Measurements from ENCODE around the gene PPARD. TPM values are rescaled to one million over a fixed set of nuclear protein-coding genes. Genes with fewer than 3 reads are reported as not detected.

PPARD gene
- total RNA-seq, 1 experiment from 2014 or later: 38.4 TPM

- intact Hi-C loops (cut with micrococcal nuclease): no loop called here
- H3K9ac ChIP-seq (ENCODE audit: low read length): no peak overlapping the region
- H3K4me3 ChIP-seq (replicated peaks in 1 of 2; ENCODE audit: low read depth in 1 of 2, low read length in 2 of 2): no peak overlapping the region
These were observed 133.6 kb downstream of the PPARD start for GRCh38 chr6:35476004-35476403.

More at GRCh38 chr6:35476004-35476403, 133.6 kb downstream of the PPARD start:
- ChIA-PET RAD21 (ENCODE audit: low non-redundant PET in 1 of 2, low total read pairs in 2 of 2, uncharacterized antibody in 2 of 2, unreplicated experiment in 2 of 2) (no interaction called here), POLR2A (interaction anchor here (1.5 kb wide), 1 partner anchor 13 kb away, joined by 3 read pairs; no protein-coding TSS in a partner anchor), CTCF (no interaction called here)
- no peak for TF ChIP-seq YY1 (IDR thresholded peaks at IDR 0.05; ENCODE audit: extremely low read depth, insufficient replicate concordance, low read depth, low read length)
- no peak for TF ChIP-seq JUND (IDR thresholded peaks at IDR 0.05)
- no peak for TF ChIP-seq EZH2 (IDR thresholded peaks at IDR 0.05)
- TF ChIP-seq SP1 (IDR thresholded peaks at IDR 0.05; ENCODE audit: low read depth): no peak
- TF ChIP-seq SIN3A (IDR thresholded peaks at IDR 0.05; ENCODE audit: low read depth): no peak
- no peak for TF ChIP-seq TCF7L2 (IDR thresholded peaks at IDR 0.05; ENCODE audit: borderline replicate concordance, extremely low read depth, insufficient read depth, insufficient read length)
- TF ChIP-seq POLR2AphosphoS5 (IDR thresholded peaks at IDR 0.05; ENCODE audit: low read depth, low read length): no peak
- no peak for TF ChIP-seq RAD21 (IDR thresholded peaks at IDR 0.05; ENCODE audit: low read depth)
- TF ChIP-seq CEBPB (IDR thresholded peaks at IDR 0.05; ENCODE audit: low read depth): no peak
- no peak for TF ChIP-seq ZBTB33 (IDR thresholded peaks at IDR 0.05; ENCODE audit: extremely low read depth, insufficient replicate concordance, low read length)
- no peak for TF ChIP-seq MAX (IDR thresholded peaks at IDR 0.05)
- TF ChIP-seq EGR1 (IDR thresholded peaks at IDR 0.05; ENCODE audit: low read depth): no peak
- no peak for TF ChIP-seq FOSL1 (IDR thresholded peaks at IDR 0.05; ENCODE audit: low read depth)
- no peak for TF ChIP-seq ATF3 (IDR thresholded peaks at IDR 0.05)
- TF ChIP-seq SRF (IDR thresholded peaks at IDR 0.05; ENCODE audit: low read depth): no peak
- no peak for TF ChIP-seq EZH2phosphoT487 (IDR thresholded peaks at IDR 0.05; ENCODE audit: borderline replicate concordance)
- H3K9me2 ChIP-seq (ENCODE audit: insufficient read depth): no peaks in the 10 kb centered on the region
- no peaks in the 10 kb centered on the region for H3K9me3 ChIP-seq (ENCODE audit: control insufficient read depth in 1 of 2, insufficient read depth in 1 of 2, low read depth in 1 of 2, low read length in 2 of 2)
- peaks cover 2 to 8% of the 10 kb centered on the region in 2 experiments; a peak in 3 of 4 replicates for H3K4me1 ChIP-seq (ENCODE audit: control insufficient read depth in 1 of 2, insufficient read depth in 2 of 2, low read length in 2 of 2)
- peaks cover 22% of the 10 kb centered on the region; the same call in 1 of the 2 replicates for H4K20me1 ChIP-seq (ENCODE audit: insufficient read depth)
- H3K36me3 ChIP-seq (ENCODE audit: control insufficient read depth in 1 of 2, insufficient read depth in 2 of 2, low read length in 2 of 2): peaks cover 8 to 14% of the 10 kb centered on the region in 2 experiments; a peak in 2 of 4 replicates
- ATAC-seq (no peak), DNase-seq (ENCODE audit: low read depth, low spot score) (no peak)
- no peak overlapping the region for H2AFZ ChIP-seq (ENCODE audit: low read depth, low read length, poor library complexity, severe bottlenecking)
- BruUV-seq (replicated peaks): no TSS peak
- H3K27me3 ChIP-seq (ENCODE audit: insufficient read depth, low read length): no peaks in the 10 kb centered on the region
- no peak overlapping the region for H3K27ac ChIP-seq (ENCODE audit: low read depth, low read length)
- H3K79me2 ChIP-seq (ENCODE audit: insufficient read depth, low read length): peaks cover 13% of the 10 kb centered on the region
- H3K4me2 ChIP-seq (ENCODE audit: low read length): no peak overlapping the region
